Stimulated activated naive CD8-positive, alpha-beta T cell treated with anti-CD3 and anti-CD28 coated beads, Interleukin-15, Interleukin-2, amounts not matched to agents 100 U/mL and 50 U/mL, for 24 hours (primary cell): Measurements from ENCODE around the gene LRRC8B.
"Not testable (repeated sequence)": the region's sequence is repeated elsewhere in the genome, so short reads cannot be mapped to it uniquely, and the experiment has no call there.

Experiments
- ATAC-seq: fragments of 150-1000 bp; cut with Tn5 transposase; one replicate; pipeline ENCODE4 v1.10.0; 2021
- DNase-seq: peaks from one replicate; pipeline ENCODE4 v3.0.0; 2021

LRRC8B gene

GRCh38 chr1:89524369-89525168, at the start of gene LRRC8B:
Gene LRRC8B, plus strand, starts transcription at chr1:89524829. Its CDS starts 57,822 bp downstream, at chr1:89582651.
- ATAC-seq: peak; percentile 75
- peak; percentile 92 for DNase-seq

- DNase-seq (no peak), ATAC-seq (no peak)
Observed at GRCh38 chr1:89475269-89475668, 49.4 kb upstream of the LRRC8B start.

GRCh38 chr1:89476072-89476471, 48.6 kb upstream of the LRRC8B start:
- no peak for ATAC-seq
- no peak for DNase-seq

GRCh38 chr1:89483010-89483756, 41.4 kb upstream of the LRRC8B start:
- ATAC-seq (peak; percentile 78), DNase-seq (peak; percentile 83)

- ATAC-seq (no peak), DNase-seq (no peak)
Observed at GRCh38 chr1:89483757-89484077, 40.9 kb upstream of the LRRC8B start.

GRCh38 chr1:89484092-89485038, 40.3 kb upstream of the LRRC8B start:
- DNase-seq: no peak
- ATAC-seq: peak; percentile 24

GRCh38 chr1:89487972-89488371, 36.7 kb upstream of the LRRC8B start:
- ATAC-seq: peak; percentile 75

GRCh38 chr1:89489047-89489729, 35.4 kb upstream of the LRRC8B start:
- no peak for DNase-seq
- ATAC-seq: no peak

More at GRCh38 chr1:89487972-89488371, 36.7 kb upstream of the LRRC8B start:
- DNase-seq: no peak

- ATAC-seq (no peak), DNase-seq (no peak)
Observed at GRCh38 chr1:89490389-89490788, 34.2 kb upstream of the LRRC8B start.

- DNase-seq: no peak
- ATAC-seq: no peak
Observed at GRCh38 chr1:89499320-89499719, 25.3 kb upstream of the LRRC8B start.

- DNase-seq (no peak), ATAC-seq (no peak)
Observed at GRCh38 chr1:89502042-89502441, 22.6 kb upstream of the LRRC8B start.

GRCh38 chr1:89502895-89503294, 21.7 kb upstream of the LRRC8B start:
- DNase-seq (no peak), ATAC-seq (no peak)

- DNase-seq (no peak), ATAC-seq (no peak)
Observed at GRCh38 chr1:89503690-89504089, 20.9 kb upstream of the LRRC8B start.

GRCh38 chr1:89510061-89510460, 14.6 kb upstream of the LRRC8B start:
- not testable (repeated sequence) for ATAC-seq, DNase-seq

- no peak for DNase-seq
- ATAC-seq: no peak
Observed at GRCh38 chr1:89512996-89513720, 11.5 kb upstream of the LRRC8B start.

- ATAC-seq: no peak
- DNase-seq: no peak
Observed at GRCh38 chr1:89516055-89516454, 8.6 kb upstream of the LRRC8B start.

GRCh38 chr1:89518221-89518631, 6.4 kb upstream of the LRRC8B start:
- ATAC-seq (no peak), DNase-seq (no peak)

- DNase-seq (peak; percentile 29), ATAC-seq (peak; percentile 41)
Observed at GRCh38 chr1:89519779-89520358, 4.8 kb upstream of the LRRC8B start.

GRCh38 chr1:89521977-89522376, 2.7 kb upstream of the LRRC8B start:
- ATAC-seq: not testable (repeated sequence)

GRCh38 chr1:89523572-89524368, 859 bp upstream of the LRRC8B start:
- peak; percentile 66 for ATAC-seq
- peak; percentile 72 for DNase-seq

More at GRCh38 chr1:89521977-89522376, 2.7 kb upstream of the LRRC8B start:
- not testable (repeated sequence) for DNase-seq
